GM12892 (cell line): ENCODE measurements around the gene NDUFA13.

Source experiments
- POLR2A ChIP-seq: IDR thresholded peaks from 2 replicates; pipeline ENCODE4 v1.6.1; 2011; ENCODE audit warnings: low read depth, low read length, control low read depth
- POLR2AphosphoS5 ChIP-seq: IDR thresholded peaks from 2 replicates; pipeline ENCODE4 v1.6.1; 2011; ENCODE audit warnings: low read depth, low read length, control low read depth
- TAF1 ChIP-seq: IDR thresholded peaks from 2 replicates; pipeline ENCODE4 v1.6.1; 2011; ENCODE audit warnings: low read depth, mild to moderate bottlenecking, control low read depth, low read length, borderline replicate concordance

DNA sequence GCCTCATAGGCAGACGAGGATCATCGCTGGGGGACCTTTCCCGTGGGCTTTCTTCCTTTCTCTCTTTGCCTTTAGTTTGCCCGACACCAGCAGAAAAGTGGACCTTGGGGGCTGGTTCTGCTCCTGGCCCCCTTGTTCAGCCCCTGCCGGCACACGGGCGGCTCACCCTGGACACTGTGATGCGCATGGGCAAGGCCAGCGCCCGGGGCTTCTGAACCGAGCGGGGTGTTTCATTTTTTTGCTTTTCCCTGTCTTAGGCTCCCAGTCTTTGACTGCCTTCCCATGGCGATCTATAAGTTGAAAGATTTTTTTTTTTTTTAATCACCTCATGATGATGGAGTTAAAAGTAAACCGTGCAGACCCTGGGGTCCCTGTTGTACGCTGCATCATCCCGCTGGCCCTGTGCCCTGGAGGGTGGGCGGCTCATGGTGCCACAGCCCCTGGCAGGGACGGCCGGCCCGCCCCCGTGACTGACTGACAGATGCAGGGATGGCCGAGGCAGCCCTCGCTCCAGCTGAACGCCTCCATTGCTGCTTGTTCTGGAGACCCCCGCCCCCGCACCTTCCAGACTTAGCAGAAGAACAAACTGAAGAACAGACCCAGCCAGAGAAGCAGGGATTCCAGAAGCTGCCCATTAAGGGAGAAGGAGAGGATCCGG, 10.2 kb upstream of the NDUFA13 start:
- no peak for TF ChIP-seq POLR2A
- no peak for TF ChIP-seq TAF1
- no peak for TF ChIP-seq POLR2AphosphoS5
